Duodenal mucosa (tissue), 2 donors: ENCODE measurements around the gene BUD23.

Experiments
- H3K27ac ChIP-seq: one replicate; pipeline ENCODE4 v1.7.0; 2013; ENCODE audit warnings: low read depth, low read length
- H3K27me3 ChIP-seq, 2 donors: one replicate each; pipeline ENCODE4 v1.7.0; 2013; ENCODE audit warnings: low read length in 2 of 2, control low read depth in 1 of 2; ENCODE audit not compliant: insufficient read depth in 2 of 2, control insufficient read depth in 1 of 2
- H3K36me3 ChIP-seq, 2 donors: one replicate each; pipeline ENCODE4 v1.7.0; 2013; ENCODE audit warnings: low read length in 2 of 2, control low read depth in 1 of 2; ENCODE audit not compliant: insufficient read depth in 2 of 2, control insufficient read depth in 1 of 2
- H3K4me1 ChIP-seq, 2 donors: one replicate each; pipeline ENCODE4 v1.7.0; 2013; ENCODE audit warnings: low read length in 2 of 2, control low read depth in 1 of 2; ENCODE audit not compliant: insufficient read depth in 2 of 2, control insufficient read depth in 1 of 2
- H3K4me3 ChIP-seq, 2 donors: one replicate each; pipeline ENCODE4 v1.7.0; 2013; ENCODE audit warnings: low read length in 2 of 2, low read depth in 1 of 2
- H3K9ac ChIP-seq, 2 donors: one replicate each; pipeline ENCODE4 v1.7.0; 2013; ENCODE audit warnings: low read length in 2 of 2, low read depth in 1 of 2
- H3K9me3 ChIP-seq, 2 donors: one replicate each; pipeline ENCODE4 v1.7.0; 2013; ENCODE audit warnings: low read length in 2 of 2, control low read depth in 1 of 2; ENCODE audit not compliant: control insufficient read depth in 1 of 2

The BUD23 gene

GRCh38 chr7:73728551-73728950 lies 45.2 kb downstream of the BUD23 start:
- Histone ChIP-seq H3K9ac (no peak overlapping the region), H3K4me1 (no peaks in the 10 kb centered on the region), H3K36me3 (no peaks in the 10 kb centered on the region), H3K4me3 (no peak overlapping the region), H3K9me3 (no peaks in the 10 kb centered on the region), H3K27me3 (no peaks in the 10 kb centered on the region), H3K27ac (no peak overlapping the region)

DNA sequence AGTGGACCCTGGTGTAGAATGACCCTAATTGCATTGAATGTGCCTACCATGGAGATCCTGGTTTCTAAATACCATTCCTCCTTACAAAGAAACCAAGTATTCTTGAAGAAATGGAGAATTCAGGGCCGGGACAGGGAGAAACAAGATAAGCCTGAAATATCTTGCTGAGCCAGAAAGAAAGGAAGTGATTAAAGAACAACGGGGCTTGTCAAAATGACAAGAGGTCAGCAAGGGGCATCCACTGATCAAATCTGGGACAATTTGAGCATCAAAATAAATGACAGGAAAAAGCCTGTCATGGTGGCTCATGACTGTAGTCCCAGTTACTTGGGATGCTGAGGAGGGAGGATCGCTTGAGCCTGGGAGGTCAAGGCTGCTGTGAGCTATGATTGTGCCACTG lies 47.1 kb downstream of the BUD23 start:
- H3K27me3 ChIP-seq = no peaks in the 10 kb centered on the region
- no peak overlapping the region for H3K27ac ChIP-seq
- peaks cover 7 to 9% of the 10 kb centered on the region in 2 donors for H3K4me1 ChIP-seq
- H3K9ac ChIP-seq = no peak overlapping the region
- H3K36me3 ChIP-seq = no peaks in the 10 kb centered on the region
- H3K9me3 ChIP-seq = no peaks in the 10 kb centered on the region
- H3K4me3 ChIP-seq = no peak overlapping the region

DNA sequence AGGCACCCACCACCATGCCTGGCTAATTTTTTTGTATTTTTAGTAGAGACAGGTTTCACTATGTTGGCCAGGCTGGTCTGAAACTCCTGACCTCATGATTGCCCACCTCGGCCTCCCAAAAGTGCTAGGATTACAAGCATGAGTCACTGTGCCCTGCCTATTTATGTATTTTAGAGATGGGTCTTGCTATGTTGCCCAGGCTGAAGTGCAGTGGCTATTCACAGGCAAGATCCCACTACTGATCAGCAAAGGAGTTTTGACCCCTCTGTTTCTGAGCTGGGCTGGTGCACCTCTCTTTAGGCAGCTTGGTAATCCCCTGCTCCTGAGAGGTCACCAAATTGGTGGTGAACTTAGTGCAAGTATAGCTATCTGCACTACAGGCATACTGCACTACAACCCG lies 49.0 kb downstream of the BUD23 start:
- Histone ChIP-seq H3K4me1 (peaks cover 22 to 24% of the 10 kb centered on the region in 2 donors), H3K9ac (no peak overlapping the region), H3K4me3 (no peak overlapping the region), H3K27ac (no peak overlapping the region), H3K9me3 (no peaks in the 10 kb centered on the region), H3K27me3 (no peaks in the 10 kb centered on the region), H3K36me3 (peaks cover 9 to 16% of the 10 kb centered on the region in 2 donors)

GRCh38 chr7:73734619-73735527 lies 51.5 kb downstream of the BUD23 start:
- Histone ChIP-seq H3K4me3 (peak overlapping the region; percentile 54 to 60), H3K9ac (peak overlapping the region; percentile 67 to 68), H3K27ac (peak overlapping the region; percentile 93), H3K4me1 (peaks cover 28 to 35% of the 10 kb centered on the region in 2 donors), H3K27me3 (no peaks in the 10 kb centered on the region), H3K36me3 (peaks cover 9 to 18% of the 10 kb centered on the region in 2 donors), H3K9me3 (no peaks in the 10 kb centered on the region)

- H3K36me3 ChIP-seq = peaks cover 9 to 18% of the 10 kb centered on the region in 2 donors
- H3K27ac ChIP-seq = peak overlapping the region; percentile 93
- H3K27me3 ChIP-seq = no peaks in the 10 kb centered on the region
- no peaks in the 10 kb centered on the region for H3K9me3 ChIP-seq
- H3K9ac ChIP-seq = peak overlapping the region; percentile 67 to 68
- peak overlapping the region; percentile 54 to 60 for H3K4me3 ChIP-seq
- peaks cover 28 to 35% of the 10 kb centered on the region in 2 donors for H3K4me1 ChIP-seq
These were observed 52.1 kb downstream of the BUD23 start for GRCh38 chr7:73735528-73735905.

GRCh38 chr7:73736885-73737284 lies 53.5 kb downstream of the BUD23 start:
- Histone ChIP-seq H3K4me1 (peaks cover 33 to 37% of the 10 kb centered on the region in 2 donors), H3K4me3 (peak overlapping the region in 1 of 2 donors; percentile 87), H3K9ac (peak overlapping the region; percentile 67 to 94), H3K27ac (no peak overlapping the region), H3K36me3 (peaks cover 9 to 18% of the 10 kb centered on the region in 2 donors), H3K9me3 (no peaks in the 10 kb centered on the region), H3K27me3 (no peaks in the 10 kb centered on the region)

DNA sequence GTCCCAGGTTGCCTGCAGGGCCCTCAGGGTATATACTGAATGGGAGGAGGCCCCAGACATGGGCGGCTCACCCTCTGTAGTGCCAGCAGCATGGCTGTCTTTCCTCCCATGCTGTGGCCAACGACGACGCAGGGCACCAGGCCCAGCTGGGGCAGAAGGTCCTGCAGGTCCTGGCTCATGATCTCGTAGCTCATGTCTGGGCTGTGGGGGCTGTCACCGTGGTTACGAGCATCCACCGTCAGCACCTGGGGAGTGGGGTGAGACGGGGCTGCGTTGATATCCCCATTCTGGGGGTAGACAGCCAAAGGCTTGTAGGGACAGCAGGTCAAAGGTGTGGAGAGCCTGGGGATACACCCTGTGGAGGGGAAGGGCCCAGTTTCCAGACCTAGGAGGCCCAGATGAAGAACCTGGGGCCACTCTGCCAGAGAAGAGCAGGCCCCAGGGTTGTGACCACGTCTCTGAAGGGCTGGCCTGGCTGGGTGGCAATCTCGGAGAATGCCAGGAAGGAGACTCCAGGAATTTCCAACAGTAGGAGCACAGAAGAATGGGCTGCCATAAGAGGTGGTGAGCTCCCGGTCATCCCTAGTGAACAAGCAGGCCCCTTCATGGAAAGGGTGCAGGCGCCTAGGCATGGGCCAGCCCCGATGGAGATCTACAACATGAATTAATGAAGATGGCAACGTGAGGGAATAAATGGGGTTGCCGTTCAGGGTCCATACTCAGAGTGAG lies 54.3 kb downstream of the BUD23 start:
- H3K27ac ChIP-seq = no peak overlapping the region

DNA sequence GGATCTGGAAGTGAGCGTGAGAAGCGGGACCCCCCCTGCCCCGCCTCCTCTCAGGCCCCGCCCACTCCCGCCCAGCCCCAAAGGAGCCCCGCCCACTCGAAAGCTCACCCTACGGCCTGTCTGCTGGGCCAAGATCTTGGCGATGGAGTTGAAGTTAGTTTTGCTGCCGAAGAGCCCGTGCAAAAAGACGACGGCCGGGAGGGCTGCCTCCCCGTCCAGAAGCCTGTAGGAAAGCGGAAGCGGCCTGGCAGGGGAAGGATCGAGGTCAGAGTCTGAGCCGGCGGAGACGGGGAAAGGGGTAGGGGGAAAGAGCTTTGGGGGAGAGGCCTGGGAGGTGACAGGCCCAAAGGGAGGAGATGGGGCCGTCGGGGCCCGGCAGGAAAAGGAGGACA lies 54.8 kb downstream of the BUD23 start:
- peak overlapping the region; percentile 73 to 94 for H3K9ac ChIP-seq
- peak overlapping the region; percentile 89 for H3K27ac ChIP-seq
- peaks cover 43 to 47% of the 10 kb centered on the region in 2 donors for H3K4me1 ChIP-seq
- no peaks in the 10 kb centered on the region for H3K27me3 ChIP-seq
- peaks cover 9 to 18% of the 10 kb centered on the region in 2 donors for H3K36me3 ChIP-seq
- H3K4me3 ChIP-seq = peak overlapping the region; percentile 87 to 88
- H3K9me3 ChIP-seq = no peaks in the 10 kb centered on the region

More for the DNA sequence above, 54.3 kb downstream of the BUD23 start:
- peaks cover 9 to 18% of the 10 kb centered on the region in 2 donors for H3K36me3 ChIP-seq
- H3K27me3 ChIP-seq = no peaks in the 10 kb centered on the region
- peak overlapping the region; percentile 67 to 94 for H3K9ac ChIP-seq
- H3K4me3 ChIP-seq = peak overlapping the region; percentile 87 to 88
- peaks cover 40 to 45% of the 10 kb centered on the region in 2 donors for H3K4me1 ChIP-seq
- no peaks in the 10 kb centered on the region for H3K9me3 ChIP-seq

DNA sequence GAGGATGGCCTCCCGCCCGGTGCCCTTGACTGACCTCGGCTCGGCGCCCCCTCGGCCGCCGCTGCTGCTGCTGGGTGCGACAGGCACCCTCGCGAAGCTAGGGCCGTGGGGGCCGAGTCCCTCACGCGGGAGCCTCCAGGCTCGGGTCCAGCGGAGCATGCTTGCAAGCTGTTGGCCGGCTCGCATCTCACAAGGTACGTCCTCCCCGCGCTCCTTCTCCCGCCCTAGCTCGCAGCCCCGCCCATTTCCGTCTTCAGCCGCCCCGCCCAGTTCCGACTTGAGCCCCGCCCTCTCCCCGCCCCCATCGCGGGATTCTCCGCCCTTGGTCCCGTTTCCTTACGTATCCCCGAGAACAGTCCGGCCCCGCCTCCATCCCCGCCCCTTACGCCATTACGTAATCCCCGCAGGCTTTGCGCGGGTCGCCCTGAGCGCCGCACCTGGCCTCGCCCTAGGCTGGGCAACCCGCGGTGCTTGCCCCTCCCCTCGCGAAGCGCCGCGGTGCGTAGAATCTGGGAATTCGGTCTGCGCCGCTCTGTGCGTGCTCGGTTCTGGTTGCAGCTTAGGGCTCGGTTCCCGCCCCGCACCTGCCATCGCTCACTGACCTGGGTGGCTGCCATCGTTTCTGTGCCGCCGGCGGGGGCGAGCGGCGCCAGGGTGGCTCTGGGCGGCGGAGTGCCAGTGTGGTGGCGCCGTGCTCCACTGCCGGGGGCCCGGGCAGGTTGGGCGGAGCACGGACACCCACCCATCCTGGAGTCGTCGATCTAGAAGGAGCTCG lies 55.4 kb downstream of the BUD23 start, which contains the start of gene ABHD11:
Gene ABHD11, minus strand, starts transcription at position 191 of the 775 bp plus-strand sequence. Its CDS starts 32 bp downstream, at position 159.
- no peaks in the 10 kb centered on the region for H3K9me3 ChIP-seq
- peaks cover 9 to 18% of the 10 kb centered on the region in 2 donors for H3K36me3 ChIP-seq
- peaks cover 47 to 48% of the 10 kb centered on the region in 2 donors for H3K4me1 ChIP-seq
- no peaks in the 10 kb centered on the region for H3K27me3 ChIP-seq
- peak within 1 kb of the TSS; percentile 96 for H3K27ac ChIP-seq
- peak within 1 kb of the TSS; percentile 94 to 100 for H3K9ac ChIP-seq
- H3K4me3 ChIP-seq = peak within 1 kb of the TSS; percentile 87 to 88
